T-cell (primary cell): ENCODE measurements around the gene ZCRB1. TPM values are rescaled to one million over a fixed set of nuclear protein-coding genes. Genes with fewer than 3 reads are reported as not detected.

Source experiments
- ATAC-seq, 4 experiments: fragments of 200-7000 bp in 3 of 4; fragments of 150-1000 bp in 1 of 4; cut with Tn5 transposase; replicated peaks in 1 of 4; 1 replicate in 3 of 4; 2 replicates in 1 of 4; pipeline ENCODE4 v1.10.0; 2021; ENCODE audit warnings: moderate library complexity in 3 of 4, mild to moderate bottlenecking in 2 of 4, moderate number of reproducible peaks in 1 of 4
- CTCF ChIA-PET, 2 donors: fragments of 300-600 bp; sonication (Branson Sonifier 250); formaldehyde crosslinking; loops; one replicate each; lab custom pipeline; 2022; ENCODE audit warnings: antibody characterized with exemption in 2 of 2; lab: Charles Lee
- POLR2A ChIA-PET, 2 donors: fragments of 300-600 bp; sonication (Branson Sonifier 250); formaldehyde crosslinking; loops; one replicate each; lab custom pipeline; 2022; ENCODE audit warnings: antibody characterized with exemption in 2 of 2; lab: Charles Lee
- DNase-seq, 35 experiments: peaks; one replicate each; pipeline versions ENCODE4 v3.0.0 to v3.0.0-alpha.2; 2013 to 2023
- H3K27ac ChIP-seq: one replicate; pipeline ENCODE4 v1.5.1; 2013; ENCODE audit warnings: low read length
- H3K27me3 ChIP-seq, 2 experiments: replicated peaks in 1 of 2; 1 replicate in 1 of 2; 2 replicates in 1 of 2; pipeline versions ENCODE4 v1.6.1 to v1.7.0; 2013; ENCODE audit warnings: low read length in 1 of 2, mixed read lengths in 1 of 2; ENCODE audit not compliant: control insufficient read depth in 2 of 2, insufficient read depth in 2 of 2; ENCODE audit errors: extremely low read depth in 1 of 2
- H3K36me3 ChIP-seq, 2 donors: 1 replicate in 1 of 2; 2 replicates in 1 of 2; pipeline versions ENCODE4 v1.6.1 to v1.7.0; 2013; ENCODE audit warnings: low read length in 1 of 2; ENCODE audit not compliant: control insufficient read depth in 2 of 2, insufficient read depth in 1 of 2; ENCODE audit errors: extremely low read depth in 1 of 2
- H3K4me1 ChIP-seq, 2 experiments: 1 replicate in 1 of 2; 2 replicates in 1 of 2; pipeline versions ENCODE4 v1.6.1 to v1.7.0; 2013; ENCODE audit warnings: low read length in 2 of 2, mixed read lengths in 1 of 2; ENCODE audit not compliant: insufficient read depth in 2 of 2, control insufficient read depth in 1 of 2; ENCODE audit errors: extremely low read depth in 1 of 2
- H3K4me3 ChIP-seq, 2 donors: 1 replicate in 1 of 2; 2 replicates in 1 of 2; pipeline versions ENCODE4 v1.5.1 to v1.7.0; 2013; ENCODE audit warnings: mild to moderate bottlenecking in 2 of 2, low read length in 1 of 2, moderate library complexity in 1 of 2; ENCODE audit not compliant: control insufficient read depth in 1 of 2; ENCODE audit errors: extremely low read depth in 1 of 2
- H3K9me3 ChIP-seq: 2 replicates; pipeline ENCODE4 v1.7.0; 2013
- H3K27ac Mint-ChIP-seq, 2 donors: one replicate each; pipeline ENCODE4 v1.8.0; 2020 to 2021; ENCODE audit warnings: mild to moderate bottlenecking in 2 of 2, mixed read lengths in 2 of 2
- H3K27me3 Mint-ChIP-seq, 2 donors: one replicate each; pipeline ENCODE4 v1.8.0; 2021 to 2022; ENCODE audit warnings: mixed read lengths in 2 of 2
- H3K36me3 Mint-ChIP-seq: one replicate; pipeline ENCODE4 v1.8.0; 2021; ENCODE audit warnings: mixed read lengths
- H3K4me1 Mint-ChIP-seq, 3 donors: one replicate each; pipeline ENCODE4 v1.8.0; 2020 to 2022; ENCODE audit warnings: mixed read lengths in 3 of 3, mild to moderate bottlenecking in 1 of 3
- H3K4me3 Mint-ChIP-seq, 3 donors: one replicate each; pipeline ENCODE4 v1.8.0; 2020 to 2022; ENCODE audit warnings: mild to moderate bottlenecking in 3 of 3, mixed read lengths in 3 of 3, moderate library complexity in 3 of 3
- H3K9me3 Mint-ChIP-seq, 3 donors: one replicate each; pipeline ENCODE4 v1.8.0; 2020 to 2022; ENCODE audit warnings: mixed read lengths in 3 of 3
- WGBS: methylation state at CpG from one replicate; pipeline ENCODE4 v1.1.5; 2013; ENCODE audit warnings: missing lambda C conversion rate; ENCODE audit not compliant: insufficient coverage; 5-methylcytosine and 5-hydroxymethylcytosine counted together
- total RNA-seq, 35 experiments: library from RNA in 6 of 35; stranded (reverse) in 6 of 35; fragments of 120-200 nt in 1 of 35; gene quantifications; one replicate each; pipeline versions ENCODE4 v1.2.1 to v1.2.4 and lab custom pipeline; 2013 to 2026

Gene ZCRB1, protein sequence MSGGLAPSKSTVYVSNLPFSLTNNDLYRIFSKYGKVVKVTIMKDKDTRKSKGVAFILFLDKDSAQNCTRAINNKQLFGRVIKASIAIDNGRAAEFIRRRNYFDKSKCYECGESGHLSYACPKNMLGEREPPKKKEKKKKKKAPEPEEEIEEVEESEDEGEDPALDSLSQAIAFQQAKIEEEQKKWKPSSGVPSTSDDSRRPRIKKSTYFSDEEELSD
- total RNA-seq (10 to 100 TPM; 24.5 to 36.0 (median 29.4) TPM), total RNA-seq (lab: John Stamatoyannopoulos, UW) (16.5 to 74.0 (median 27.2) reads per million in 29 experiments)
- 34.6 TPM for total RNA-seq (2013)

DNA sequence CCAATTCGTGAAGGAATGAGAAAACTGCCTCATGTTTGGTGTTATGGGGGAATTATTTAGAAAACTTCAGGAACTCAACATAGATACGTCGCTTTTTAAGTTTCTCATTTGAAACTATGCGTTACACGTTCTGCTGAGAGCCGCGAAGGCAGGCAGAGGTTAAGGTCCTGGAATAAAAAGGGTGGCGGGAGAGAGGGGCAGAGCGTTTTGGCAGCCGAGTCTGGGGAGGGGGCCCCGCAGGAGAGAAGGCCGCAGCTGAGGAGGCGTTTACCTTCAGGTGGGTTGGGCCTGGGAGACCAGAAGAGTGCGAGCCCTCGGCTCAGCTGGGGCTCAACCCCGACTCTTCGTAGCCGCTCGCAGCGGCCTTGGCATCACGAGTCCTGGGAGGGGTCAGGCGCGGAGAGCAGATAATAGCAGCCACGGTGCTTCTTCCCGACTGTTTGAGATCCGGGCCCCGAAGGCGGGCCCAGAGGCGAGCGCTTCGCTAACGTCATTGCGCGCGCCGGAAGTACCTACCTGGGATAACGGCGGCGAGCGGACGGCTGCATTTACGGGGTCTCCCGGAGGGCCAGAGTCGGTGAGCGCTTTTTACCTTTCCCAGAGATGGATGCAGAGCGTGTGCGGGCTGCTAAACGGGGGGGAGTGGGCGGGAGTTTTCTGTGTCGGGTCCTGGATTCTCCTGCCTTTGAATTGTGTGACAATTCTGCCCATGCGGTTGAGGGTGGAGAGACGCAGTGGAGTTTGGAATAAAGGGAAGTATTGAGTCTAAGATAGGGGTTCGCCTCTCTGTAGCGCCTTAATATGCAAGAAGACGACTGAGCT, at the start of gene ZCRB1, which contains the start of gene PPHLN1:
ZCRB1 (minus strand) TSS at position 442 of the 822 bp plus-strand sequence. CDS start 1,992 bp downstream, outside the sequence.
PPHLN1 (plus strand) TSS at position 515 of the 822 bp plus-strand sequence. CDS start 9,736 bp downstream, outside the sequence.
- H3K4me1 ChIP-seq: peaks cover 26 to 27% of the 10 kb centered on the region in 2 experiments
- ChIA-PET CTCF (interaction anchor here in 1 of 2 donors (0.6 kb wide), 2 partner anchors 10 to 228 kb away, joined by 3 to 4 read pairs; no protein-coding TSS in a partner anchor), POLR2A (interaction anchor here in 1 of 2 donors (0.9 to 1.4 kb wide), 2 partner anchors 11 to 90 kb away, joined by 3 to 4 read pairs; no protein-coding TSS in a partner anchor)
- no peaks in the 10 kb centered on the region for H3K9me3 ChIP-seq
- ATAC-seq: peak; percentile 92 to 95 (median 94)
- H3K27me3 ChIP-seq: no peaks in the 10 kb centered on the region
- no peaks in the 10 kb centered on the region for H3K27me3 Mint-ChIP-seq
- H3K4me1 Mint-ChIP-seq: peaks cover 49 to 52% (median 51%) of the 10 kb centered on the region in 3 donors
- DNase-seq: peak; percentile 57 to 85 (median 74)
- H3K27ac ChIP-seq: peak within 1 kb of the TSS; percentile 88
- peaks cover 0 to 5% of the 10 kb centered on the region in 2 donors for H3K36me3 ChIP-seq
- peak within 1 kb of the TSS; percentile 94 to 100 (median 98) for H3K4me3 Mint-ChIP-seq
- no peaks in the 10 kb centered on the region for H3K9me3 Mint-ChIP-seq
- H3K4me3 ChIP-seq: peak within 1 kb of the TSS; percentile 90 to 95
- H3K36me3 Mint-ChIP-seq: peaks cover 17% of the 10 kb centered on the region
- H3K27ac Mint-ChIP-seq: peak within 1 kb of the TSS; percentile 94 to 96
- WGBS: under 1% methylated on average over 50 of the region's 55 CpGs

DNA sequence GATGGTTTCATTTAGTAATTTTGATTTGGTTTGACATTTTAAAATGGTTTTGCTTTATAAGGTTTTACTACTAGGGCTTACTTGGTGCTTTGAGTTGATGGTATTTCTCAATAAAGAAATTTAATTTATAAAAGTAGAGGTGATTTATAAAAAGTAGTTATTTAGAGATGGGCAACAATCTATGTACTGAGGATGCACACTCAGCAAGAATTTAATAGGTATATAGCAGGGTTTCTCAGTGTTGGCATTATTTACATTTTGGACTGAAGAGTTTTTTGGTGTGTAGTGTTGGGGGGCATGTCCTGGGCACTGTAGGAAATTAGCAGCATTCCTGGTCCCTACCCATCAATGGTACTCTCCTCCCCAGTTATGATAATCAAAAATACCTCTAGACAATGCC, 47.8 kb upstream of the ZCRB1 start:
- Histone ChIP-seq H3K9me3 (no peaks in the 10 kb centered on the region), H3K4me3 (no peak overlapping the region), H3K27ac (no peak overlapping the region), H3K27me3 (no peaks in the 10 kb centered on the region), H3K36me3 (peaks cover 0 to 17% of the 10 kb centered on the region in 2 donors), H3K4me1 (no peaks in the 10 kb centered on the region)
- Mint-ChIP-seq H3K4me3 (no peak overlapping the region), H3K27ac (no peak overlapping the region), H3K27me3 (no peaks in the 10 kb centered on the region), H3K36me3 (peaks cover 19% of the 10 kb centered on the region), H3K4me1 (peaks cover 10 to 24% (median 14%) of the 10 kb centered on the region in 3 donors), H3K9me3 (no peaks in the 10 kb centered on the region)
- POLR2A ChIA-PET: no interaction called here
- CTCF ChIA-PET: interaction anchor here in 1 of 2 donors (0.9 to 3.2 kb wide), 2 partner anchors 40 to 1427 kb away, joined by 3 to 21 read pairs; no protein-coding TSS in a partner anchor
- ATAC-seq: no peak
- DNase-seq: no peak

DNA sequence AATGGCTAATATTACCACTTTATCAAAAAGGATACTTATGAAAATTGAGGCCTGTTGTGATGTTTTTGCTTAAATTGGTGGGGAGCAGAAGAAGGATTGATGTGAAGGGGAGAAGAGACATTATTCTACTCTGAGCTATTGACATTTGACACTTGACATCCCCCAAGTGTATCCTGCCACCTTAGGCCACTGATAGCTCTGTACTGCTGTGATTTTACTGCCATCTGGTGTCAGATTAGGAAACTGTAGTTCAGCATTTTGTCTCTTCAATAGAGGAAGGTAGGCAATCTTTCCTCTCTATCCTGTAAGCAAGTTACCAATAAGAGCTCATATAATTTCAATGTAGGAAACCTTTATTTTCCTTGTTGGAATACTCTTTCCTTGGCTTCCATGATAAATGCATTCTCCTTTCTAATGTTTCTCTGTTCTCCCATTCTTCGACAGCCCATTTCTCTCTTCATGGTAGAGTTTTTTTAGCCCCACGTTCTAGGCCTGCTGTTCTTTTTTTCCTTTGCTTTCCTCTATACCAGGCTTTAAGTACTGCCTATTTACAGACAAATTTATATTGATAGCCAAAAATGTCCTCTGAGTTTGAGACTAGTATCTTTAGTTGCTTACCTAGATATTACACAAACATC, 46.4 kb upstream of the ZCRB1 start:
- DNase-seq (peak in 9 of 35 experiments; percentile 6 to 73 (median 14)), ATAC-seq (peak; percentile 75 to 89 (median 80))
- peaks cover 11% of the 10 kb centered on the region for H3K36me3 Mint-ChIP-seq
- no peaks in the 10 kb centered on the region for H3K9me3 Mint-ChIP-seq
- no peak overlapping the region for H3K4me3 Mint-ChIP-seq
- no peaks in the 10 kb centered on the region for H3K9me3 ChIP-seq
- peaks cover 6 to 26% (median 13%) of the 10 kb centered on the region in 3 donors for H3K4me1 Mint-ChIP-seq
- H3K4me1 ChIP-seq: no peaks in the 10 kb centered on the region
- no peak overlapping the region for H3K4me3 ChIP-seq
- H3K27ac ChIP-seq: no peak overlapping the region
- ChIA-PET POLR2A (interaction anchor here in 1 of 2 donors (0.6 kb wide), 2 partner anchors 137 to 1499 kb away, joined by 4 to 11 read pairs; no protein-coding TSS in a partner anchor), CTCF (interaction anchor here (0.6 to 3.2 kb wide), 43 partner anchors 8 to 1426 kb away, joined by 3 to 21 read pairs (median 4); no protein-coding TSS in a partner anchor)
- H3K27me3 Mint-ChIP-seq: no peaks in the 10 kb centered on the region
- no CpG with 5 or more reads among the region's 2 CpGs for WGBS
- peaks cover 0 to 17% of the 10 kb centered on the region in 2 donors for H3K36me3 ChIP-seq
- no peaks in the 10 kb centered on the region for H3K27me3 ChIP-seq
- no peak overlapping the region for H3K27ac Mint-ChIP-seq

DNA sequence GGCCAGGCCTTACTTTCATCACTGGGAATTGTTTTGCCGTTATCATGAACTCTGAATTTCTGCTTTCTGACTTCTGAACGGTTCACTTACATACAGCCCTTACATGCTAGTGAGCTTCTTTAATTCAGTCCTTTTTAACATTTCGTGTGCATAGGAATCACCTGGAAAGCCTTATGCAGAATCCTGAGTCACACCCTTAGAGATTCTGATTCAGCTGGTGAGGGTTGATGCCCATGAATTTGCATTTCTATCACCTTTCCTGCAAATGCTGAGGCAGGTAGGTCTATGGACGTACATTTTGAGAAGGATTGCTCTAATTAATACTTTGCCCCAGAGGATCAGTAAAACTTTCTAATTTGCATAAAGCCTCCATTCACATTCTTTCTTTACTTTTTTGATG, 44.1 kb upstream of the ZCRB1 start:
- DNase-seq: no peak
- no peaks in the 10 kb centered on the region for H3K9me3 Mint-ChIP-seq
- H3K4me3 Mint-ChIP-seq: no peak overlapping the region
- no peaks in the 10 kb centered on the region for H3K4me1 ChIP-seq
- no peak overlapping the region for H3K27ac Mint-ChIP-seq
- no peak for ATAC-seq
- H3K27ac ChIP-seq: no peak overlapping the region
- no peaks in the 10 kb centered on the region for H3K9me3 ChIP-seq
- H3K27me3 Mint-ChIP-seq: no peaks in the 10 kb centered on the region
- no peaks in the 10 kb centered on the region for H3K27me3 ChIP-seq
- H3K36me3 Mint-ChIP-seq: no peaks in the 10 kb centered on the region
- no peak overlapping the region for H3K4me3 ChIP-seq
- H3K36me3 ChIP-seq: no peaks in the 10 kb centered on the region
- H3K4me1 Mint-ChIP-seq: peaks cover 11 to 36% (median 17%) of the 10 kb centered on the region in 3 donors
- POLR2A ChIA-PET: no interaction called here
- WGBS: 82% methylated on average over 3 of the region's 4 CpGs
- CTCF ChIA-PET: interaction anchor here in 1 of 2 donors (0.6 to 1.2 kb wide), 4 partner anchors 12 to 75 kb away, joined by 3 to 5 read pairs (median 3); no protein-coding TSS in a partner anchor

DNA sequence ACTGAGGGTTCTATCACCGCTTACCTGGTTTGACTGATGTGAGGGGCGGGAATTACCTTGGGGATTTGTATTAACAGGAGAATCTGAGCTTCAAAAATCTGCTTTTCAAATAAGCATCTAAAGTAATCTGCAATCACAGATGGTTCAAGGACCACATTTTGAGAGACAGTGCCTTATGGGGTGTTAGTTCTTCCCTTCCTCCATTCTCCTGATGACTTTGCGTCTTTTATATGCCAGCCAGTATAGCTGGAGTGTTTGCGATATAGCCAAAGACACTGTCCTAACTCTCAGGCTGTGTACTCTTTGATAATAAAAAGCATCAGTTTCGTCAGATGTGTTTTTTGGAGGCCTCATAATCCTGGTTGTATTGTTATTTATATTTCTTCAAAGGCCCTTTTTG, 39.6 kb upstream of the ZCRB1 start:
- WGBS: no CpG with 5 or more reads among the region's 5 CpGs
- Histone ChIP-seq H3K4me3 (no peak overlapping the region), H3K27me3 (no peaks in the 10 kb centered on the region), H3K9me3 (no peaks in the 10 kb centered on the region), H3K27ac (no peak overlapping the region), H3K4me1 (no peaks in the 10 kb centered on the region), H3K36me3 (peaks cover 0 to 2% of the 10 kb centered on the region in 2 donors)
- POLR2A ChIA-PET: interaction anchor here in 1 of 2 donors (0.5 kb wide), 1 partner anchor 130 kb away, joined by 4 read pairs; no protein-coding TSS in a partner anchor
- Mint-ChIP-seq H3K36me3 (peaks cover 19% of the 10 kb centered on the region), H3K4me1 (peaks cover 19 to 43% (median 33%) of the 10 kb centered on the region in 3 donors), H3K4me3 (no peak overlapping the region), H3K27me3 (no peaks in the 10 kb centered on the region), H3K27ac (no peak overlapping the region), H3K9me3 (no peaks in the 10 kb centered on the region)
- ATAC-seq (no peak), DNase-seq (no peak)
- CTCF ChIA-PET: no interaction called here
